ENCODE results near the gene RDH14.

The RDH14 gene

DNA sequence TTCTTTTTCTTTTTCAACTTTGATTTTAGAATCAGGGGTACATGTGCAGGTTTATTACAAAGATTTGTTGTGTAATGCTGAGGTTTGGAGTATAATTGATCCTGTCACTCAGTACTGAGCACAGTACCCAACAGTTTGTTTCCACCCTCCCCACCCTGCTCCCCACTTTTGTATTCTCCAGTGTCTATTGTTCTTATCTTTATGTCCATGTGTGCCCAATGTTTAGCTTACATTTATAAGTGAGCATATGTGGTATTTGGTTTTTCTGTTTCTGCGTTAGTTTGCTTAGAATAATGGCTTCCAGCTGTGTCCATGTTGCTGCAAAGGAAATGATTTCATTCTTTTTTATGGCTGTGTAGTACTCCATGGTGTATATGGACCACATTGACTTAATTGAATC, 43.1 kb downstream of the RDH14 start:
- TF ChIP-seq, protein P1, sequence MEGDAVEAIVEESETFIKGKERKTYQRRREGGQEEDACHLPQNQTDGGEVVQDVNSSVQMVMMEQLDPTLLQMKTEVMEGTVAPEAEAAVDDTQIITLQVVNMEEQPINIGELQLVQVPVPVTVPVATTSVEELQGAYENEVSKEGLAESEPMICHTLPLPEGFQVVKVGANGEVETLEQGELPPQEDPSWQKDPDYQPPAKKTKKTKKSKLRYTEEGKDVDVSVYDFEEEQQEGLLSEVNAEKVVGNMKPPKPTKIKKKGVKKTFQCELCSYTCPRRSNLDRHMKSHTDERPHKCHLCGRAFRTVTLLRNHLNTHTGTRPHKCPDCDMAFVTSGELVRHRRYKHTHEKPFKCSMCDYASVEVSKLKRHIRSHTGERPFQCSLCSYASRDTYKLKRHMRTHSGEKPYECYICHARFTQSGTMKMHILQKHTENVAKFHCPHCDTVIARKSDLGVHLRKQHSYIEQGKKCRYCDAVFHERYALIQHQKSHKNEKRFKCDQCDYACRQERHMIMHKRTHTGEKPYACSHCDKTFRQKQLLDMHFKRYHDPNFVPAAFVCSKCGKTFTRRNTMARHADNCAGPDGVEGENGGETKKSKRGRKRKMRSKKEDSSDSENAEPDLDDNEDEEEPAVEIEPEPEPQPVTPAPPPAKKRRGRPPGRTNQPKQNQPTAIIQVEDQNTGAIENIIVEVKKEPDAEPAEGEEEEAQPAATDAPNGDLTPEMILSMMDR (IDR thresholded peaks at IDR 0.05; ENCODE audit: low read depth, low read length): no peak
- no peak overlapping the region for H3K4me3 ChIP-seq (ENCODE audit: low read depth, low read length)

DNA sequence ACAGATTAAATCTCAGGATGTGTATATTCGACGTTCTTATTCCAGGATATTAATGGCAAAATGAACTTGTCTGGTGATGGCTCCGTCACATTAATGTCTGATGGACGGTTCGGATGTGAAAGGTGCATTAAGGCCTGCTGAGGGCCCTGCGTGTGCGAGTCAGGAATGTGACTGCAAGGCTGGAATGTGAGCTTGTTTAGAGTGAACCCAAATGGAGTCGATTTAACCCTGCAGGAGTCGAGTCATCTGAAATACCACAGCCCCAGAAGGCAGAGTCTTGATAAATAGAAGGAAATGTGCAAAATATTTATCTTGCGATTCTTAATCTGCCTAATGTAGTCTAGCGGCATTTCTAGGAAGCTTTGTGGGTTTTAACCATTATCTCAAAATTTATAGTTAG, 44.3 kb downstream of the RDH14 start:
- no peak overlapping the region for H3K4me3 ChIP-seq (ENCODE audit: low read depth, low read length)
- TF ChIP-seq, protein P1 (IDR thresholded peaks at IDR 0.05; ENCODE audit: low read depth, low read length): no peak

DNA sequence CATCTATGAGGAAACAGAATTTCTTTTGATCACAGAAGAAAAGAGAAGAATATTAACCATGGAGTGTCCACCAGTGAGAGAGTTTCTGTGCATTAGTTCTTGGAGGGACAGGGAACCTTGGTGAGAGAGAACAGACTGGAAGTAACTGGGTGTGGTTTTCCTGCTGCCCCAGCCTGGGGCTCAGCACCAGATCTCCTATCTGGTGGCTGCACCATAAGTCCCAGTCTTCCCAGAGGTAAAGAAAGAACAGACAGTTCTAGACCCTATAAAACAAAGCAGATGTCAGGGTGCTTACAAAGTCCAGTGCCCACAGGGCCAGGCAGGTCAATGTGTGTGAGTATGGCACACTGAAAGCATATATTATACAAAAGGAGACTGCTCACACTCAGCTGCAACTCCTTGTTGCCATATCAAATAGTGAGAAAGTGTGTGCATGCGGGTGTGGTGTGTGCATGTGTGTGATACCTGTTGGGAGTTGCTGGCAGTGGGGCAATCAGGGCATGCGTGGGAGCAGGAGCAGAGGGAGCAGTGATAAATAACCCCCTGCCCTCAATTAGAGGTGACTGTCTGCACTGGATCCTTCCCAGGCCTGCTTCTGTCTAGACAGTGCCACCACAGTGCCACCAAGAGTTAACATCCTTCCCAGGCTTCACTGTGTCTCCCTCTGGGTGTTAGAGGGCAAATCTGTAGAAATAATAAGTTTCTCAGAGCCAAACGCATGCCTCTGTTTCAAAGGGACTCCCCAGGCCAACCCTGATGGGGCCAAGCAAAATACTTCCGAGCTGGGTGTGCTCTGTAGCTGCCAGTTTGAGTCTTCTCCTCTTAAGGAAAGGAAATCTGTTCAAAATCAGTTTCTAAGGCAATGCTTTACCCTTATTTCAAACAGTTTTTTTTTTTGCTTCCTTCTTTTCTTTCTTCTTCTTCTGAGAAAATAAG, 45.7 kb downstream of the RDH14 start:
- TF ChIP-seq, protein P1 (IDR thresholded peaks at IDR 0.05; ENCODE audit: low read depth, low read length): no peak
- H3K4me3 ChIP-seq (ENCODE audit: low read depth, low read length): no peak overlapping the region

DNA sequence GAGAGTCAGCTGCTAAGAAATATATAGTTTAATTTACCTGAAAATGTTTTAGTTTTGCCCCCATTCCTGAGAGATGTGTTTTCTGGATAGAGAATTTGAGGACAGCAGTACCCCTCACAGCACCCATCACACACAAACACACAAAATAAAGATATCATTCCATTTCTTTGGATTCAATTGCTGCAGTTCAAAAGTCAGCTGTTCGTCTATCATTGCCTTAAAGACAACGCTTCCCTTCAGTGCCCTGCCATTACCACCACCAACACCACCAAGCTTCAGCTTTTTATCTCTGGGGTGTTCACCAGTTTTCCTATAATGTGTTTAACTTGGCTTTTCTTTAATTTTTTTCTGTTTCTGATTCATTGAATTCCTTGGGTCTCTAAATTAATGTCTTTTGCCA, 49.7 kb downstream of the RDH14 start:
- TF ChIP-seq, protein P1 (IDR thresholded peaks at IDR 0.05; ENCODE audit: low read depth, low read length): no peak
- H3K4me3 ChIP-seq (ENCODE audit: low read depth, low read length): no peak overlapping the region

DNA sequence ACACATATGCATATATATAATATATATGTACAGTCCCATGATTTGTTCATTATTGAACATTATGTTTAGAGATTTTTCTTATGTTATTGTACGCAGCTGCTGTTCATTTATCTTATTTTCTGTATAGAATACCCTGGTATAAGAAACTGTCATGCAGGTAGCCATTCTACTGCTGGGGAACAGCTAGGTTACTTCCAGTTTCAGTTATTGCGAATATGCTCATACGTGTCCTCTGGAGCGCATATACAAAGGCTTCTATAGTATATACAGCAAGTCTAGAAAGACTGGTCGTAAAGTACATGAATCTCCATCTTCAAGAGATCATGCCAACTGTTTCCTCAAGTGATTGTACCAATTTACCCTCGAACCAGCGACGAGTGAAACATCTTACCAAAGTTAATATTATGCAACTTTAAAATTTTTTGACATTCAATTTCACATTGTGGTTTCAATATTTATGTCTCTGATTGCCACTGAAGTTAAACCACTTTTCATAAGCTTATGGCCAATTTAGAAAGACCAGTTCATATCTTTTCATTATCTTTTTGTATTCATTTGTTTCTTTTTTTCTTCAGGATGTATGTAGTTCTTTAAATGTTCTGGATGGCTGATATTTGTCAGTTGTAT, 53.5 kb downstream of the RDH14 start:
- TF ChIP-seq, protein P1 (IDR thresholded peaks at IDR 0.05; ENCODE audit: low read depth, low read length): no peak

DNA sequence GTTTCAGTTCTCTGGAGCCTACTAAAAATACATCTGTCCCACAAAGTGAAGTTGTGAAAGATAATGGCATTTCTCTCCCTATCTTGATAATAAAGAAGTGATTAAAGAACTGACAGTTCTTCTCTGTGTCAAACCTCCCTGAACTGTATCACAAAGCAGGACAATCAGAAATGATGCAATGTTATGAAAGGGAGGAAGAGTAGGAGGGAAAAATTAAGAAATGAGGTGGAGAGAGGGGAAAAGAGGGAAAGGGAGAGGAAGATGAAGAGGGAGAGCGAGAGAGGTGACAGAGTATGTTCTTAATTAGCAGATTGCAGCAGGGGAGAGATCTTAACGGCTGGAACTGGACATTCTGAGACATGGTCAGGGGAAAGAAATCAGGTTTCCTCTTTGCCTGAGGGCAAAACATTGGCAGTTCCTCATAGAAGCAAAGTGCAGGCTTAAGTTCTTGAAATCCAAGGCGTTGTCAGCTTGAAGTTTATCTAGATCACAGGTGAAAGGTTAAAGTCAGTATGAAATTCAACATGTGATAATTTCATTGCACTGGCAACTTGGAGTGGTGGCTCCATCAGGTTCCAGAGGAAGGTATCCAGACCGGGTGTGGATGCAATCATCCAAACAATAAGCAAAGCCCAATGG, 54.6 kb downstream of the RDH14 start:
- no peak overlapping the region for H3K4me3 ChIP-seq (ENCODE audit: low read depth, low read length)
- TF ChIP-seq, protein P1 (IDR thresholded peaks at IDR 0.05; ENCODE audit: low read depth, low read length): no peak

More for the DNA sequence above, 53.5 kb downstream of the RDH14 start:
- H3K4me3 ChIP-seq (ENCODE audit: low read depth, low read length): no peak overlapping the region
